Anterior cingulate cortex (tissue), 58 donors: Measurements from ENCODE around the gene RPS6KA4.
"Not testable (repeated sequence)": the region's sequence is repeated elsewhere in the genome, so short reads cannot be mapped to it uniquely, and the experiment has no call there.

Experiments
- DNase-seq, 58 donors: peaks; one replicate each; lab custom pipeline; 2025; lab: John Stamatoyannopoulos, UW

Gene RPS6KA4

DNA sequence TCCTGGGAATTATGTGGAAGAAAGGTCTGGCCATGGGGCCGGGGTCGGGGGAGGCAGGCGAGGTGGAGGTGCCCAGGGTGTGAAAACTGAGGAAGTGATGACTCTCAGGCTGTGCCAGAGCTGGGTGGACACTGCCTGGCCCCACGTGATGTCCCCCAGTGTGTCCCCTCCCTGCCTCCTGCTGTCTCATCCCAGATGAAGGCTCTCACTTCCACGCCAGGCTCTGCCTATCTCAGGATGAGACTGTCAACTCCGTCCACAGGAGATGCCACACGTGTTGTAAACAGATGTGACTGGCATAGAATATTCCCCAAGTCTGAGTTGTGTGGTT, 51.4 kb downstream of the RPS6KA4 start:
- no peak for DNase-seq

DNA sequence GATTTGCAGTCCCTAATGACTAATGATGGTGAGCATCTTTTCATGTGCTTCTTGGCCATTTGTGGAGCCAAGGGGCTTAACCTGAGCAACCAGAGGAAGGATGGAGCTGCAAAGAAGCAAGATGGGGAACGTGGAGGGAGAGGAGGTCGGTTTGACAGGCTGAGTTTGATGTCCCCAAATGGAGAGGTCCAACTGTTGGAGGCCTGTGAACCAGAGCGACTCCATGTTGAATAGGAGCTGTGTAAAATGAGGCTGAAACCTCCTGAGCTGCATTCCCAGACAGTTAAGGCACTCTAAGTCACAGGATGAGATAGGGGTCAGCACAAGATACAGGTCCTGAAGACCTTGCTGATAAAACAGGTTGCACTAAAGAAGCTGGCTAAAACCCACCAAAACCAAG, 54.5 kb downstream of the RPS6KA4 start:
- no peak for DNase-seq

DNA sequence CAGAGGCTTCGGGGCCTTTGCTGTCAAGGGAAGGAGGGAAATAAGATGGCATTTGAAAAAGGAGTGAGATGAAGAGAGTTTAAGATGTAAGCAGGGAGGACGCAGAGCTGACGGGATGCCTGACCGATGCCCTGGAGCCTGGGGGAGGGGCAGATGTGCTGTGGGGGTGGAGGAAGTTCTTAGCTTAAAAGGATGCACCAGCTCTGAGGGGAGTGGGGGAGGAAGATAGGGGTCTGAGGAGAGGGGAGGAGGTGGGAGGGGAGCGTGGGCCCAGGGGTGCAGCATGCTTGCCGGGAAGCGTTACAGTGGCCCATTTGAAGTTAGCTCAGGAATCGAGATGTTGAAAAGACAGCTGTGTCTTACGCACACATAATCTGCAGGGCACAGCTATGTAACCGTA, 56.3 kb downstream of the RPS6KA4 start:
- DNase-seq = no peak

DNA sequence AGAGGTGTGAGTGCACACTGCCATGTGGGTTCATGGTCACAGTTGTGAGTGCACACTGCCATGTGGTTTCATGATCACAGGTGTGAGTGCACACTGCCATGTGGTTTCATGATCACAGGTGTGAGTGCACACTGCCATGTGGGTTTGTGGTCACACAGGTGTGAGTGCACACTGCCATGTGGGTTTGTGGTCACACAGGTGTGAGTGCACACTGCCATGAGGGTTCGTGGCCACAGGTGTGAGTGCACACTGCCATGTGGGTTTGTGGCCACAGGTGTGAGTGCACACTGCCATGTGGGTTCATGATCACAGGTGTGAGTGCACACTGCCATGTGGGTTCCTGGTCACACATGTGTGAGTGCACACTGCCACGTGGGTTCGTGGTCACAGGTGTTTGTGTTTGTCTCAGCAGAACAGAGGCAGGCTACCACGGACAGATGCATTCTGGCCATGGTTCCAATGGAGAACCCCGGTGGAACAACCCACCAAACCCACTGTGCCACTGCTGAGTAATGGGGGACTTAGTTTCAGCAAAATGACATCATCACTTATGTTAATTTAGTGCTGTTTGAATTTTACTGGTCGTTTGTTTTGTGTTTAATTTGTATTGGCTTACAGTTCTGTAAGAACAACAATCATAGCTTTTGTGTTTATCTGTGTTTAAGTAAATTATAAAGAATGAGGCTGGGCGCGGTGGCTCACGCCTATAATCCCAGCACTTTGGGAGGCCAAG, 57.2 kb downstream of the RPS6KA4 start:
- no peak for DNase-seq

DNA sequence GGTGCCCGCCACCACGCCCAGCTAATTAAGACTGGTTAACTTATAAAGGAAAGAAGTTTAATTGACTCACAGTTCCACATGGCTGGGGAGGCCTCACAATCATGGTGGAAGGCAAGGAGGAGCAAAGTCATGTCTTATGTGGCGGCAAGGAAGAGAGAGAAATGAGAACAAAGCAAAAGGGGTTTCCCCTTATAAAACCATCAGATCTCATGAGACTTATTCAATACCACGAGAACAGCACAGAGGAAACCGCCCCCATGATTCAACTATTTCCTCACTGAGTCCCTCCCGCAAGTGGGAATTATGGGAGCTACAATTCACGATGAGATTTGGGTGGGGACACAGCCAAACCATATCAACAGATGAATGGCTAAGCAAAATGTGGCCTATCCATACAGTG, 59.3 kb downstream of the RPS6KA4 start:
- not testable (repeated sequence) for DNase-seq

DNA sequence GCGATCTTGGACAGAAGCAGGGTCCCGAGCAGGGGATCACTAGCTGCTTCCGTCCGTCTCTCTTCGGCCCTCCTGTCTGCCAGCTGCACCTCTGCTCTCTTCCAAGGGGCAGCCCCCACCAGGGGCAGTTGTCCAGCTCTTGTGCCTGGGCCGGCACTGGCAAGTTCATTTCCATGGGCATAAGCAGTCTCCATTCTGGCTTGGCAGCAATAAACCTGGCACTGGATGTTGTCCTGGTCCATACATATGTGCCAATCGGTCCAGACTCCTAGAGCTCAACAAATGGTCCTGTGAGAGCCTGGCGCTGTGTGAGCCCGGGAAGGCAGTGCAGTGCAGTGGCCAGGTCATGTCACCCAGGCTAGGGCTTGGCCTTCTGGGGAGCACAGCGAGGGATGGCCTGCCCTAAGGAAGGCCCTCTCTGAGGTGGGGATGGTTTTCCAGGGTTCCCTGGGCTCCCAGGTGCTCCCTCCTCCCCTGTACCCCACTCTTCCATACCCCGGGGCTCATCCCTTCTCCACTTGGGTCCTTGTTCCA, 60.4 kb downstream of the RPS6KA4 start:
- DNase-seq = no peak

DNA sequence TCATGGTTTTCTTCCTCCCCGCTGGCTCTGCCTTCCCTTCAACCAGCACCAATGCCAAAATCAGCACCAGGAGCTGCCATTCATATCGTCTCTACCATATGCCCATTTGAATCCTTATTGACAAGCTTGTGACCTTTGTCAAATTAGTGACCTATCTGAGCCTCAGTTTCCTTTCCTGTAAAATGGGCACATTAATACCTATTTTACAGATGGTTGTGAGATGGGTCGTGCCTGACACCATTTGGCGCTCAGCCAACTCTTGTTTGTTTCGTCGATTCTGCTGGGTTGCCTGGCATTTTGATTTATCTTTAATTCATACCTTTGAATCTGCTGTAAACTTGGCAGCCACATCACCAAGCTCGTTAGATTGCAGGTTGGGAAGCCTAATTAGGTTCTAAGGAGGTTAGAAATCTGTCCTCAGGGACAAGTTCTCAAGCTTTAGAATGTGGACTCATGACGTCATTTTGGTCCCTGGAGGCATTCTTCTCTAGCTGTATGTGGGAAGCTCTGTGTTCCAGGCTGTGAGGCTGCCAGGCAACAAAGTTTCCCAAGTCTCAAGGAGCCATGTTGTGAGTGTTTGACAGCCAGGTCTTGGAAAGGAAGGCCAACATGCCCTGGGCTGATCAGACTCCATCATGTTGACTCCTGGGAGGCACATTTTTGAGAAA, 61.0 kb downstream of the RPS6KA4 start:
- DNase-seq = no peak
